ENCODE results near the gene MYO7A. TPM values are rescaled to one million over a fixed set of nuclear protein-coding genes. Genes with fewer than 3 reads are reported as not detected.

MYO7A gene
- total RNA-seq, 2 donors from 2014 or later: 3.1 to 102 TPM

- no peak overlapping the region for H3K4me3 ChIP-seq
- H3K27ac ChIP-seq: no peak overlapping the region
- TF ChIP-seq POLR2AphosphoS5 (IDR thresholded peaks at IDR 0.05): no peak
- TF ChIP-seq POLR2A (IDR thresholded peaks at IDR 0.05): no peak
- TF ChIP-seq, protein P1, sequence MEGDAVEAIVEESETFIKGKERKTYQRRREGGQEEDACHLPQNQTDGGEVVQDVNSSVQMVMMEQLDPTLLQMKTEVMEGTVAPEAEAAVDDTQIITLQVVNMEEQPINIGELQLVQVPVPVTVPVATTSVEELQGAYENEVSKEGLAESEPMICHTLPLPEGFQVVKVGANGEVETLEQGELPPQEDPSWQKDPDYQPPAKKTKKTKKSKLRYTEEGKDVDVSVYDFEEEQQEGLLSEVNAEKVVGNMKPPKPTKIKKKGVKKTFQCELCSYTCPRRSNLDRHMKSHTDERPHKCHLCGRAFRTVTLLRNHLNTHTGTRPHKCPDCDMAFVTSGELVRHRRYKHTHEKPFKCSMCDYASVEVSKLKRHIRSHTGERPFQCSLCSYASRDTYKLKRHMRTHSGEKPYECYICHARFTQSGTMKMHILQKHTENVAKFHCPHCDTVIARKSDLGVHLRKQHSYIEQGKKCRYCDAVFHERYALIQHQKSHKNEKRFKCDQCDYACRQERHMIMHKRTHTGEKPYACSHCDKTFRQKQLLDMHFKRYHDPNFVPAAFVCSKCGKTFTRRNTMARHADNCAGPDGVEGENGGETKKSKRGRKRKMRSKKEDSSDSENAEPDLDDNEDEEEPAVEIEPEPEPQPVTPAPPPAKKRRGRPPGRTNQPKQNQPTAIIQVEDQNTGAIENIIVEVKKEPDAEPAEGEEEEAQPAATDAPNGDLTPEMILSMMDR (IDR thresholded peaks at IDR 0.05): no peak
- H3K36me3 ChIP-seq: no peaks in the 10 kb centered on the region
- no peaks in the 10 kb centered on the region for H3K9me3 ChIP-seq
- no peak for DNase-seq (ENCODE audit: low spot score)
- intact Hi-C loops (cut with DNase I): loop anchor here (10.0 kb wide), 1 partner anchor 138 kb away; no protein-coding TSS in a partner anchor
- 88% methylated on average over 21 of the region's 21 CpGs for WGBS
- H3K27me3 ChIP-seq (replicated peaks; ENCODE audit: insufficient read depth): no peaks in the 10 kb centered on the region
- no peaks in the 10 kb centered on the region for H3K4me1 ChIP-seq (replicated peaks)
These were observed 54.7 kb downstream of the MYO7A start for GRCh38 chr11:77182542-77183430.

DNA sequence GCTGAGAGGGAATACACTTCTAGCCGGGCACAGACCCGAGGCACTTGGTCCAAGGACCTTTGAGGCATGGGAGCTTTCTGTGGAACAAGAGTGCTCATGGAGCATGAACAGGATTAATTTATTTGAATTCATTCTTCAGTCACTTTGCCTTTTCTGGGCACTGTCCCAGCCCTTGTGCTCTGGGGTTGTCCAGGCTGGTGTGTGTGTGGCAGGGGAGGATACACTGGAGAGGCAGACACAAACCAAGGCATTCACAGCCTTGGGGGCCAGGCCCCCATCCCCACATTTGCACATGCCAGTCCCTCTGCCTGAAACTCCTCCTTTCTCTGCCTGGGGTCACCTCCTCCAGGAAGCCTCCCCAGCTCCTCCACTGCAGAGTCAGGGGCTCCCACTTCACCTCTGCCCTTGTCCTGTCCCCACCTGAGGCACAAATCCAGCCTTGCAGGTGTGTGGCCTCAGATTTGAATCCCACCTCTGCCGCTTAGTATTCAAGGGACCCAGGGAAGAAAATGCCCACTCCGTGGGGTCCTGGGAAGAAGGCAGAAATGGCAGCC lies 55.5 kb downstream of the MYO7A start:
- intact Hi-C loops (cut with DNase I): loop anchor here (10.0 kb wide), 1 partner anchor 139 kb away; no protein-coding TSS in a partner anchor
- Histone ChIP-seq H3K27me3 (replicated peaks; ENCODE audit: insufficient read depth) (no peaks in the 10 kb centered on the region), H3K27ac (no peak overlapping the region), H3K9me3 (no peaks in the 10 kb centered on the region), H3K36me3 (no peaks in the 10 kb centered on the region), H3K4me3 (no peak overlapping the region), H3K4me1 (replicated peaks) (no peaks in the 10 kb centered on the region)
- no peak for TF ChIP-seq POLR2A (IDR thresholded peaks at IDR 0.05)
- TF ChIP-seq, protein P1 (IDR thresholded peaks at IDR 0.05): no peak
- TF ChIP-seq POLR2AphosphoS5 (IDR thresholded peaks at IDR 0.05): no peak
- WGBS: 73% methylated on average over 4 of the region's 4 CpGs
- no peak for DNase-seq (ENCODE audit: low spot score)

DNA sequence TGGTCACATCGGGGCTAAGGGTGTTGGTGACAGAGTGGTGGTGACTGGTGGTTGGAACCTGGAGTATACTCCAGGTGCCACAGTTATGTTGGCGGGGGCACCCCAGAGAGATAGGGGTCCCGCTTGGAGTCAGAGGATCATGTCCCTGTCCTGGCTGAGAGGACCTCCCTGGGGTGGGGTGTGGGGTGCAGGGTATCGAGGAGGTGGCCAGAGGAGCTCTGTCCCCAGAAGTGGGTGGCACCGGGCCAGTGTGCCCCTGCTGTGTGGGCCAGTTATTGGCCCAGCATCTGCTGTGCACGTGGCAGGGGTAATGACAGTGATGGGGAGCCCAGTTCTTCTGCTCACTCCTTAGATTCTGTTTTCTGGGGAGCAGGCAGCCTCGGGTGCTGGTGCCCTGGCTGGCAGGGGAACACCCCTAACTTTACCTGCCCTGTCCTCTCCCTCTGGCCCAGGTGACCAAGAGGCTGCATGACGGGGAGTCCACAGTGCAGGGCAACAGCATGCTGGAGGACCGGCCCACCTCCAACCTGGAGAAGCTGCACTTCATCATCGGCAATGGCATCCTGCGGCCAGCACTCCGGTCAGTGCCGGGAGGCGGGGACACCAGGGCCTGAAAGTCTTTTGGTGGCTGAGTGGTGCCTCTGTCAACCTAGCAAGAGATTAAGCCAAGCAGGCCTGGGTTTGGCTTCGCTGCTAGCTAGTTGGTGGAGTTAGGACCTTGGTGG lies 56.3 kb downstream of the MYO7A start:
- intact Hi-C loops (cut with DNase I): loop anchor here (10.0 kb wide), 1 partner anchor 139 kb away; no protein-coding TSS in a partner anchor
- no peak for DNase-seq (ENCODE audit: low spot score)
- Histone ChIP-seq H3K27ac (no peak overlapping the region), H3K9me3 (no peaks in the 10 kb centered on the region), H3K36me3 (no peaks in the 10 kb centered on the region), H3K4me1 (replicated peaks) (no peaks in the 10 kb centered on the region), H3K4me3 (no peak overlapping the region), H3K27me3 (replicated peaks; ENCODE audit: insufficient read depth) (no peaks in the 10 kb centered on the region)
- WGBS: 94% methylated on average over 14 of the region's 15 CpGs
- TF ChIP-seq, protein P1 (IDR thresholded peaks at IDR 0.05): no peak
- no peak for TF ChIP-seq POLR2AphosphoS5 (IDR thresholded peaks at IDR 0.05)
- no peak for TF ChIP-seq POLR2A (IDR thresholded peaks at IDR 0.05)

DNA sequence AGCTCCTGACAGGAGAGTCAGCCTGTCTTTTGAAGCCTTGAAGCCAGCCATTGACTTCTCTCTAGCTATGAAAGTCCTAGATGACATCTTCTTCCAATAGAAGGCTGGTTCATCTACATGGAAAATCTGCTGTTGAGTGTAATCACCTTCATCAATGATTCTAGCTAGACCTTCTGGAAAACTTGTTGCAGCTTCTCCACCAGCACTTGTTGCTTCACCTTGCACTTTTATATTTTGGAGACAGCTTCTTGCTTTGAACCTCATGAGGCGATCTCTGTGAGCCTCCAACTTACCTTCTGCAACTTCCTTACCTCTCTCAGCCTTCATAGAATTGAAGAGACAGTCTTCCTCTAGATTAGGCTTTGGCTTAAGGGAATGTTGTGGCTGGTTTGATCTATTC lies 58.3 kb downstream of the MYO7A start:
- intact Hi-C loops (cut with DNase I): loop anchor here (5.0 to 10.0 kb wide), 2 partner anchors 59 to 142 kb away; partner anchors contain the start of gene MYO7A
- Histone ChIP-seq H3K4me1 (replicated peaks) (no peaks in the 10 kb centered on the region), H3K36me3 (no peaks in the 10 kb centered on the region), H3K4me3 (no peak overlapping the region), H3K27ac (no peak overlapping the region), H3K9me3 (no peaks in the 10 kb centered on the region), H3K27me3 (replicated peaks; ENCODE audit: insufficient read depth) (no peaks in the 10 kb centered on the region)
- DNase-seq (ENCODE audit: low spot score): no peak
- TF ChIP-seq POLR2AphosphoS5 (IDR thresholded peaks at IDR 0.05) (no peak), POLR2A (IDR thresholded peaks at IDR 0.05) (no peak)
- TF ChIP-seq, protein P1 (IDR thresholded peaks at IDR 0.05): no peak
- 94% methylated on average over 1 of the region's 1 CpG for WGBS
